SK-N-SH (cell line): ENCODE results near the gene ENTHD1.

Source experiments
- CTCF ChIP-seq: fragments of 200-600 bp; sonication (generic); IDR thresholded peaks from 2 replicates; pipeline ENCODE4 v1.6.1; 2017; ENCODE audit warnings: antibody characterized with exemption, mild to moderate bottlenecking, moderate library complexity
- MAX ChIP-seq: IDR thresholded peaks from 2 replicates; pipeline ENCODE4 v1.4.0; 2012; ENCODE audit warnings: low read depth
- ZBTB33 ChIP-seq: IDR thresholded peaks from 2 replicates; pipeline ENCODE4 v1.4.0; 2012; ENCODE audit warnings: low read depth, borderline replicate concordance

GRCh38 chr22:39913886-39914285 lies 20.3 kb upstream of the ENTHD1 start:
- TF ChIP-seq CTCF (no peak), ZBTB33 (no peak), MAX (no peak)
